GM19467 (cell line): ENCODE measurements around the gene KATNB1.
"Not testable (repeated sequence)": the region's sequence is repeated elsewhere in the genome, so short reads cannot be mapped to it uniquely, and the experiment has no call there.

Source experiments
- ATAC-seq: cut with Tn5 transposase; IDR thresholded peaks from one replicate; pipeline ENCODE4 v1.9.1; 2021; ENCODE audit warnings: mild to moderate bottlenecking, moderate library complexity; ENCODE audit not compliant: unreplicated experiment

KATNB1 gene

GRCh38 chr16:57741660-57742191 lies 6.2 kb downstream of the KATNB1 start:
- no peak for ATAC-seq

DNA sequence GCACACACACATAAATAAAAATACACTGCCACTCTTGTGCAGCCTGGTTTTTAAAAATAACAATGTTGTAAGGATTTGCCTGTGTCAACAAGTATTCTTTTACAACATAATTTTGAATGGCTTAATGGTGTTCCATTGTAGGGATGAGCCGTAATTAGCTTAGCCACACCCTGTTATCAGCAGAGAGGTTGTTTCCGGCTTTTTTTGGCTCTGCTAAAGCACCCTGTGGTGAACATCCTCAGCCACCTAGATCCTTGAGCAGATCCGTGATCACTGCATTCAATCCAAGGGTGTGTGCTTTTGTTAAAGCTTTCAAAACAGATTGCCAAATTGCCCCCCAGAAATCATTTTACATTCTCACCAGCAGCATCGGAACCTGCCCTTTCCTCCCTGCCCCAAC lies 7.0 kb downstream of the KATNB1 start:
- no peak for ATAC-seq

GRCh38 chr16:57743458-57743857 lies 7.9 kb downstream of the KATNB1 start:
- ATAC-seq = no peak

DNA sequence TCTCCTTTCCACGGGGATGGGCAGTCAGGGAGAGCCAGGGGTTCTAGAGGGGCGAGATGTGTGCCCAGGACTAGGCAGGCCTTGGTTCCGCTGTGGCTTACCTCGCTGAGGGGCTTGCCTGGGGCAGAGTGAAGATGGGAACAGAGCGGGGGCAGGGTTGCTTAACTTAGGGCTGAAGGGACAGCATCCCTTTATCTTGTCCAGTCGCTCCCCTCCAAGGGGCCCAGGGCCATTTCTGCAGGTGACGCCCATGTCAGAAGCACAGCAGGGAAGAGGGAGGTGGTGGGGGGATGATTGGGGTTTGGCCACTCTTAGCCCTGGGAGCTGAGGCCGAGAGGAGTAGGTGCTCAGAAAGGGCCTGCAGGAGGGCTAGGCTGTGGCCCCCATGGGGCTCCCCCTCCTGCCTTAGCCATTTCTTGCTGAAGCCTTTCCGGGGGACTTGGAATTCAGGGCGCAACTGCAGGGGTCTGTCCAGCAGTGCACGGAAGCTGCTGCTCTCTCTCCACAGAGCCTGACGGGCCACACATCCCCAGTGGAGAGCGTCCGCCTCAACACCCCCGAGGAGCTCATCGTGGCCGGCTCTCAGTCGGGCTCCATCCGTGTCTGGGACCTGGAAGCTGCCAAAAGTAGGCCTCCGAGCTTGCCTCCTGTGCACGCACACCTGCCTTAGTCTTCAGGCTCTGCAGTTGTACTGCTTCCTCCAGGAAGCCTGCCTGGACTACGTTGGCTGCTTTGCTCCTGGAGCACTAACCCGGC lies 8.5 kb downstream of the KATNB1 start:
- no peak for ATAC-seq

DNA sequence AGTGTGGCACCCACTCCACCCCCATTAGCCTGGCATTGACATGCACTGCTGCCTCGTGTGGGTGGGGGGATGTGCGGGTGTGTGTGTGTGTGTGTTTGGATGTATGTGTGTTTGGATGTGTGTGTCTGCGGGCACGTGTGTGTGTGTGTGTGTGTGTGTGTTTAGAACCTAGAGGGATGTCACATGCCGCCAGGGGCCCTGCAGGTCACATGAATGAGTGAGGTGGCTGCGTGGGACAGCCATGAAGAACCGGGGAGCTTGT lies 9.0 kb downstream of the KATNB1 start:
- no peak for ATAC-seq

DNA sequence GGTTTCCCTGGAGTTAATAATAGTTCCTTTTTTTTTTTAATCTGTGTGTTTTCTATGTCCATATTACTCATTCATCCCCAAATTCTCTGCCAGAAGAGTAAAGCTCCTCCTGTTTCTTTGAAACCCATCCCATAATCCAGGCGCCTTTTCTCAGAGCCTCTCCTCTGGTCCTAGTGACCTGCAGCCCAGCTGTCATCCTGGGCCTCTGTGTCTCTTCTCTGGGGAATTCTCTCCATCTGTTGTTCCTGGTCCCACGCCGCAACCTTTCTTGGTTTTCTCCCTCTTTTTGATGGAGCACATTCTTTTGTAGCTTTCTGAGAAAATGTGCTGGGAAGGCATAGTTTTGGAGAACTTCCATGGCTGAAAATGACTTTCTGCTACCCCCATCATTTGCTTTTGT lies 10.2 kb downstream of the KATNB1 start:
- no peak for ATAC-seq

GRCh38 chr16:57746316-57746715 lies 10.7 kb downstream of the KATNB1 start:
- ATAC-seq = not testable (repeated sequence)

DNA sequence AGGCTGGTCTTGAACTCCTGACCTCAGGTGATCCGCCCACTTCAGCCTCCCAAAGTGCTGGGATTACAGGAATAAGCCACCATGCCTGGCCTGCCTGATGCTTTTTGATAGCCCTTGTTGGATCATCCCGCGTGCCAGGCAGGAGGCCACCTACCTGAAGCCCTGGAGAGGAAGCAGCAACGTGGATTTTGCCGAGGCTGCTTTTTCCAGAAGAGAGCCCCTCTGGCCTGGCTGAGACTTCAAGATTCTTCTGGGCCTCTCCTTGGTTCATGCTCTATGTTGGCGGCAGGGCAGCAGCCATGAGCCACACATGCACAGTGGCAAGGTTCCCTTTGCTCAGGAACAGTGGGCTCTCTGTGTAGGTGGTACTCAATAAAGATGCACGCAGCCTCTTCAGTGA lies 11.5 kb downstream of the KATNB1 start:
- ATAC-seq = no peak

DNA sequence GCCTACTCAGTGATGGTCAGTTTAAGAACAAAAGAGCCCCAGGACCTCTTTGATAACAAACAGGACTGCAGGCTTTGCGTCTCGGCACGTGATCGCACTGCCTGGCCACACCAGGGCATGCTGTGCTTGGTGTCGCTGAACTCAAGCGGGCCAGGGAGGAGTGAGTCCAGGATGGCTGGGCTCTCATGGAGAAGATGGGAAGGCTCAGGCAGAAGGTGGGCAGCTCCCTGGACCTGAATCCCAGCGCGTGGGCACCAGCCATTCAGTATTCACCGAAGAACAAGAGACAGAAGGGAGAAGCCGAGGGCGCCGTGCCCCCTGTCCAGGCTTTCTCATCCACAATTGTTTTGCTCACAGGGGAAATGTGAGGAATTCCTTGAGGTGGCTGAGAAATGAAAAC lies 11.9 kb downstream of the KATNB1 start:
- no peak for ATAC-seq

DNA sequence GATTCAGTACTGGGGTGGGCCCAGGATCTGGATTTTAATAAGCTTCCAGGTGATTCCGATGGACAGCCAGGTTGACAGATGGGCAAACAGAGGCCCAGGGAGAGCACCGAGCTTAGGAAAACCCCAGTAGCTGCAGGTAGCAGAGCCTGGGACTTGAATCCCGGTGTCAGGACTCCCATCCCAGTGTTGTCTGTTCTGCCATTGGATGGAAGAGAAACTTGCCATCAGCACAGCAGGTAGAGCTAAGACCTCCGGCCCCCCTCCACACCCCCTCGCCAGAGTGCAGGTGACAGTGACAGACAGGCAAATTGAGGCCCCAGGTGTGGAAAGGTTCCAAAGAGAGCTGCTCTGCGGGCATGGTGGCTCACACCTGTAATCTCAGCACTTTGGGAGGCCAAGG lies 12.4 kb downstream of the KATNB1 start:
- ATAC-seq = no peak

DNA sequence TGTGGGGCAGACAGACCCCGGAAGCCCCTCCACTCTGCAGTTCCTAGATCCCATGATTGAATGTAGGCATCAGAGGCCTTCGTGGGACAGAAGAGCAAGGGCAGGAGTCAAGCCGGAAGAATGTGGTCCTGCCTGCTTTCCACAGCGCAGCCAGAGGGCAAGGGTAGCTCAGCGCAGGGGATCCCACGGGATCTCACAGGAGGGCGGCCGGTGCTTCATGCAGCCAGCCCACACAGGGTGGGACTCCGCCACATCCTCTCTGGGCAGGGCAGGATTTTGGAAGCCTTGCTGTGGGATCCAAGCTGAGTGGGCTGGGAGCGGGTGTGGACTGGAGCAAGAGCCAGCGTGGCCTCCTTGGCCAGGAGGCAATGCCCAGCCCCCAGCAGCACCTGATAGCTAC lies 13.0 kb downstream of the KATNB1 start:
- no peak for ATAC-seq

- no peak for ATAC-seq
These were observed 13.6 kb downstream of the KATNB1 start for GRCh38 chr16:57749101-57749692.

DNA sequence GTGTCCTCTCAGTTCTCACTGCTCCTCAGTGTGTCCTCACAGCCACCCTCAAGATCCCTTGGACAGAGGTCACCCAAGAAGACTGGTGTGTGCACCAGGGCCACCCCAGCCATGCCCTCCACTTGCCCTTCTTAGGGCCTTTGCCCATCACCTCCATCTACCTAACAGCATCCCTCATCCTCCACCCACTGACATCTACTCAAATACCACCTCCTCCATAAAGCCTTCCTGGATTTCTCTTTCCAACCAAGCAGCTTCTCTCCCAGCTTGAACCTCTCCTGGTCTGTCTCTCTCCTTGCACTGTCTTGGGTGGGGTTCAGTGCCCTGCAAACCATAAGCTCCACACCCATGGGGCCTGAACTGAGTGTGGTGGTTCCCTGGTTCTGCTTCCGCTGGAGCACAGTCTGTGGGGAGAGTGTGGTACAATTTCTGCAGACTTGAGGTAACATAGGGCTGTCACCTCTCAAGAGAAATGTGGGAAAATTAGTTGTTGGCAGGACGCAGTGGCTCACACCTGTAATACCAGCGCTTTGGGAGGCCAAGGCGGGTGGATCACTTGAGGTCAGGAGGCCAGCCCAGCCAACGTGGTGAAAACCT lies 14.4 kb downstream of the KATNB1 start:
- no peak for ATAC-seq

DNA sequence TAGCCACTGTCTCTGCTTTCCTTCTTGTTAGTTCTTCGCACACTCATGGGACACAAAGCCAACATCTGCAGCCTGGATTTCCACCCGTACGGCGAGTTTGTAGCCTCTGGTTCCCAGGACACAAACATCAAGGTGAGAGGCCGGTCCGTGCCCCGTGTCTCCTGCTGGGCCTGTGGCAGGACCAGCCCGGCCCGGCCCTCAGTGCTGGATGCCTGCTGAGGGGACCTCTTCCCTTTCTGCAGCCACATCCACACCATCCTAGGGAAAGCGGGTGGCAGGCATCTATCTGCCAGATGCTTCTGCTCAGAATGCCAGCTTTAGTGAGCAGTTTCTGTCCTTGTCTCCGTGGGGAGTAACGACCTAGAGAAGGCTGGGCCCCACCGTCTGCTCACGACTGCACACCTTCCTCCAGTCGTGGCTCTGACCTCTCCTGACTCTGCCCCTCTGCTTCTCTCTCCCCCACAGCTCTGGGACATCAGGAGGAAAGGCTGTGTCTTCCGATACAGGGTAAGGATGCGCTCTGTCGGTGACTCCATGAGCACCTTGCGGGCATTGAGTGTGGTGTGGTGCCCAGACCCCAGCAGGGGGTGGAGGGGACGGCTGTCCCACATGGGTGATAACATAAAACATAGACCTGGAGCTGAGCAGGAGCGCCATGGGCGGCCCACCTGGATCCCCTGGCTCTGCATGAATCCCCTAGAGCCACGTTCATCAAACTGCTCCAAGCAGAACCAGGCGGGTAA lies 15.4 kb downstream of the KATNB1 start:
- ATAC-seq = no peak

DNA sequence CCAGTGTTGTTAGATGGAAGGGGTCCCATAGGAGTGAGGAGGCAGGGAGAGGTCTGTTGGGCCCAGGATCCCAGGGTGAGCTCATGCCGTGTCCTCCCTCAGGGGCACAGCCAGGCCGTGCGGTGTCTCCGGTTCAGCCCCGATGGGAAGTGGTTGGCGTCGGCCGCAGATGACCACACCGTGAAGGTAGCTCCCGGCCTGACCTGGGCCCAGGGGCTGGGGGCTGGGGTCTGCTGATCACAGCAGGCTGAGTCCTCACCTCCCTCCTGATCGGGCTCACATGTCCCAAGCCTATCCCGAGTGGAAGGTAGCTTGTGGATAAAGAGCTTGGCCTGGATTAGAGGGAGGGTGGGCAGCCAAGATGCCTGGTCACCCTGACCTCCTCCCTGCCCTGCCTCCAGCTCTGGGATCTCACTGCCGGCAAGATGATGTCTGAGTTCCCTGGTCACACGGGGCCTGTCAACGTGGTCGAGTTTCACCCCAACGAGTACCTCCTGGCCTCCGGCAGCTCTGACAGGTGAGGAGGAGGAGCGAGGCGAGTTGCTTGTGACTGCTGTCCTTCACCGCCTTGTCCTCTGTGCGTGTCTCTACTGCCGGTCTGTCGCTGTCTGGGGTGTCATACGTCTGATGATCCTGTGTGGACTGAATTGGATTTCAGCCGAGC lies 16.1 kb downstream of the KATNB1 start:
- ATAC-seq = no peak

- no peak for ATAC-seq
These were observed 16.6 kb downstream of the KATNB1 start for GRCh38 chr16:57752203-57752580.

DNA sequence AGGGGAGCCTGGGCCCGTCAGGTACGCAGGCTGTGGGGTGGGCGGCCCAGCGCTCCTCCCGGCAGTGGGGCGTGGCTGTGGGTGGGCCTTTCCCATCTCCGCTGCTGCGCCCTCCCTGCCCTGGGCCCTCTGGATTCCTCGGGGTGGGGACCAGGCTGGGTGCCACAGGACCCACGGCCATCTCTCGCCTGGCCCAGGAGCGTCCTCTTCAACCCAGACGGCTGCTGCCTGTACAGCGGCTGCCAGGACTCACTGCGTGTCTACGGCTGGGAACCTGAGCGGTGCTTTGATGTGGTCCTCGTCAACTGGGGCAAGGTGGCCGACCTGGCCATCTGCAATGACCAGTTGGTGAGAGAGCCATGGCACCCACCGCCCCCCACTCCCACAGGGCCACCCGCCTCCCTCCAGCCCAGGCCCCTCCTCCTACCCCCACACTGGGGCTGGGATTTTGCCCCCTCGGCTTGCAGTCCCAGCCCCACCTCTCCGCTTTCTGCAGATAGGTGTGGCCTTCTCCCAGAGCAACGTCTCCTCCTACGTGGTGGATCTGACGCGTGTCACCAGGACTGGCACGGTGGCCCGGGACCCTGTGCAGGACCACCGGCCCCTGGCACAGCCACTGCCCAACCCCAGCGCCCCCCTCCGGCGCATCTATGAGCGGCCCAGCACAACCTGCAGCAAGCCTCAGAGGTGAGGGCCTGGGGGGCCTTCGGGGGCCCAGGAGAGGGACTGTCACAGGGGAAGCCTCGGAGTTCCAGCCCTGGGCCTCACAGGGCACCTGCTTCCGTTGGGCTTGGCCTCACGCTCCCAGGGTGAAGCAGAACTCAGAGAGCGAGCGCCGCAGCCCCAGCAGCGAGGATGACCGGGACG lies 17.2 kb downstream of the KATNB1 start:
- no peak for ATAC-seq

- no peak for ATAC-seq
These were observed 18.1 kb downstream of the KATNB1 start for GRCh38 chr16:57753448-57754353.

GRCh38 chr16:57754354-57755060 lies 18.9 kb downstream of the KATNB1 start:
- ATAC-seq = no peak
